PC-9 (cell line): ENCODE measurements around the gene LCN10.

Experiments used
- EZH2 ChIP-seq: fragments of 200-600 bp; sonication (generic); IDR thresholded peaks from 2 replicates; pipeline ENCODE4 v1.8.0; 2017; ENCODE audit warnings: antibody characterized with exemption, low read depth
- TF ChIP-seq, protein P1 (sequence below): fragments of 200-600 bp; sonication (generic); conservative IDR thresholded peaks from 2 replicates; pipeline ENCODE4 v1.6.1; 2017; ENCODE audit warnings: mixed run types, antibody characterized with exemption, mild to moderate bottlenecking, moderate library complexity

DNA sequence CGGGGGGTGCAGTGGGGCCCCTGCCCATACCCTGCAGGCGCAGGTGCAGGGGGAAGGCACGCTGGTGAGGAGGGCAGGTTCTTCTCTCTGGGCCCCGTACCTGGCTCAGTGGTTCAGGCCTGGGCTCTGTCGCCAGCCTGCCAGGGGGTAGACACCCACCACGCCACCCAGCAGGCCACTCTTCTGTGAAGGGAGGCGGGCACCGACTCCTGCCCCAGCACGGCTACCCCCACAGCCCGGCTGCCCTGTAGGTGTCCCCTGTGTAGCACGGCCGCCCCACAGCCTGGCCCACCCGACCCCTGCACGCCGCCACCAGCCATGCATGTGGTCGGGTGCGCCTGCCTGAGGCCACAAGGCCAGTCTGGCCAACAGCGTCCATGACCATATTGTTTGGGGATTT lies 3.9 kb upstream of the LCN10 start:
- TF ChIP-seq EZH2, result no peak
- TF ChIP-seq, protein P1, sequence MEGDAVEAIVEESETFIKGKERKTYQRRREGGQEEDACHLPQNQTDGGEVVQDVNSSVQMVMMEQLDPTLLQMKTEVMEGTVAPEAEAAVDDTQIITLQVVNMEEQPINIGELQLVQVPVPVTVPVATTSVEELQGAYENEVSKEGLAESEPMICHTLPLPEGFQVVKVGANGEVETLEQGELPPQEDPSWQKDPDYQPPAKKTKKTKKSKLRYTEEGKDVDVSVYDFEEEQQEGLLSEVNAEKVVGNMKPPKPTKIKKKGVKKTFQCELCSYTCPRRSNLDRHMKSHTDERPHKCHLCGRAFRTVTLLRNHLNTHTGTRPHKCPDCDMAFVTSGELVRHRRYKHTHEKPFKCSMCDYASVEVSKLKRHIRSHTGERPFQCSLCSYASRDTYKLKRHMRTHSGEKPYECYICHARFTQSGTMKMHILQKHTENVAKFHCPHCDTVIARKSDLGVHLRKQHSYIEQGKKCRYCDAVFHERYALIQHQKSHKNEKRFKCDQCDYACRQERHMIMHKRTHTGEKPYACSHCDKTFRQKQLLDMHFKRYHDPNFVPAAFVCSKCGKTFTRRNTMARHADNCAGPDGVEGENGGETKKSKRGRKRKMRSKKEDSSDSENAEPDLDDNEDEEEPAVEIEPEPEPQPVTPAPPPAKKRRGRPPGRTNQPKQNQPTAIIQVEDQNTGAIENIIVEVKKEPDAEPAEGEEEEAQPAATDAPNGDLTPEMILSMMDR, result no peak
